H1 (cell line): ENCODE results near the gene MANF. TPM values are rescaled to one million over a fixed set of nuclear protein-coding genes. Genes with fewer than 3 reads are reported as not detected.

Experiments
- CBX5 ChIP-seq: fragments of 300-800, 300-1000 bp; sonication (generic); IDR thresholded peaks from 2 replicates; pipeline ENCODE4 v1.7.1; 2016; ENCODE audit warnings: antibody characterized with exemption, low read length, low read depth
- CEBPB ChIP-seq: IDR thresholded peaks from 2 replicates; pipeline ENCODE4 v1.6.1; 2012; ENCODE audit warnings: low read depth, low read length
- EZH2 ChIP-seq: fragments of 200-600 bp; sonication (generic); IDR thresholded peaks from 2 replicates; pipeline ENCODE4 v1.7.1; 2012; ENCODE audit warnings: low read depth, mild to moderate bottlenecking, moderate library complexity, low read length, inconsistent platforms; ENCODE audit not compliant: severe bottlenecking
- JUN ChIP-seq: IDR thresholded peaks from 2 replicates; pipeline ENCODE4 v1.6.1; 2011; ENCODE audit warnings: low read depth, mild to moderate bottlenecking, improper control_type of control experiment, low read length
- KDM4A ChIP-seq: IDR thresholded peaks from one replicate; pipeline ENCODE4 v1.7.1; 2012; ENCODE audit warnings: low read depth, mild to moderate bottlenecking, moderate library complexity, low read length, inconsistent platforms; ENCODE audit not compliant: severe bottlenecking
- SAP30 ChIP-seq: fragments of 300-600 bp; sonication (generic); IDR thresholded peaks from 2 replicates; pipeline ENCODE4 v1.7.1; 2012; ENCODE audit warnings: low read length, moderate library complexity, mild to moderate bottlenecking, inconsistent platforms; ENCODE audit not compliant: insufficient read depth, insufficient replicate concordance
- SRF ChIP-seq: IDR thresholded peaks from 2 replicates; pipeline ENCODE4 v1.6.1; 2011; ENCODE audit warnings: mild to moderate bottlenecking, low read depth, low read length, moderate library complexity
- TBP ChIP-seq: IDR thresholded peaks from 2 replicates; pipeline ENCODE4 v1.6.1; 2011; ENCODE audit warnings: low read depth, low read length, improper control_type of control experiment
- polyA plus RNA-seq, 7 experiments: library from polyadenylated mRNA; depleted of rRNA in 3 of 7; stranded (reverse) in 5 of 7; unstranded in 2 of 7; fragments of >200 nt in 5 of 7; fragments of 200-250 nt in 2 of 7; gene quantifications; 1 replicate in 5 of 7; 2 replicates in 1 of 7; 4 replicates in 1 of 7; pipeline versions ENCODE4 v1.2.1 to v1.2.3, GENCODE V29; 2011 to 2013; ENCODE audit warnings: missing spikeins in 2 of 7, mixed read lengths in 2 of 7
- total RNA-seq: library from RNA; stranded (reverse); fragmentation: NEBNext Ultra II Directional; extraction: Animal tissue kit (Norgen Biotek cat#: 25700); gene quantifications from 2 replicates; pipeline ENCODE4 v1.2.1, GENCODE V29; 2021
- TF ChIP-seq, protein P1 (sequence below): fragments of 300-600 bp; sonication (generic); IDR thresholded peaks from 2 replicates; pipeline ENCODE4 v1.7.1; 2012; ENCODE audit warnings: low read length, moderate library complexity, mild to moderate bottlenecking, inconsistent platforms; ENCODE audit not compliant: insufficient replicate concordance
- TF ChIP-seq, protein P2 (sequence below): IDR thresholded peaks from 2 replicates; pipeline ENCODE4 v1.6.1; 2012; ENCODE audit warnings: inconsistent platforms

The MANF gene
- total and polyA plus RNA-seq, 2 of the 8 experiments (the other 6 are each of a cell fraction or from before 2014, with no cell fraction given) = 37.5 to 159 TPM

DNA sequence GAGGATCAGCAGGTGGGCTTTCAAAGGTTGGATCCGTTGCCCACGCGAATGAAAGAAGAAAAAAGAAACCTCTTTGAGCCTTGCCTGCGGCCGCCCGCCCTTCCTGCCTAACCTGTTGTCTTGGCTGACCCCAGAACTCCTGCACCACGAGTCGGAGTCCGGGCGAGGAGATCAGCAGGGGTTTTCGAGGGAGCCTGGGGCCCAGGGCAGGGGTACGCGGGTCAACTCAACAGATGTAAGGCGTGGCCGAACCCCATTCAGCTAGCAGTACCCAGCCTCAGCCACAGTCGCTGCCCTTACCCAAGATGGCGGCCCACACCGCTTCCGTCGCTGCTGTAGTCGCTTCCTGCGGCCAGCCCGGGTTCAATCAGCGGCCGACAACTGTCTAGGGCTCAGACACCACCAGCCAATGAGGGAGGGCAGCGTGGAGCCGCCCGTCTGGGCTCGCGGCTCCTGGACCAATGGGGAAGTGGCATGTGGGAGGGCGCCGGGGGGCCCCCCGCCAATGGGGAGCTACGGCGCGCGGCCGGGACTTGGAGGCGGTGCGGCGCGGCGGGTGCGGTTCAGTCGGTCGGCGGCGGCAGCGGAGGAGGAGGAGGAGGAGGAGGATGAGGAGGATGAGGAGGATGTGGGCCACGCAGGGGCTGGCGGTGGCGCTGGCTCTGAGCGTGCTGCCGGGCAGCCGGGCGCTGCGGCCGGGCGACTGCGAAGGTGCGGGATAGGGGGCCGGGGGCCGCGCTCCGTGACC lies at the start of gene MANF (continued):
- TF ChIP-seq, protein P1, sequence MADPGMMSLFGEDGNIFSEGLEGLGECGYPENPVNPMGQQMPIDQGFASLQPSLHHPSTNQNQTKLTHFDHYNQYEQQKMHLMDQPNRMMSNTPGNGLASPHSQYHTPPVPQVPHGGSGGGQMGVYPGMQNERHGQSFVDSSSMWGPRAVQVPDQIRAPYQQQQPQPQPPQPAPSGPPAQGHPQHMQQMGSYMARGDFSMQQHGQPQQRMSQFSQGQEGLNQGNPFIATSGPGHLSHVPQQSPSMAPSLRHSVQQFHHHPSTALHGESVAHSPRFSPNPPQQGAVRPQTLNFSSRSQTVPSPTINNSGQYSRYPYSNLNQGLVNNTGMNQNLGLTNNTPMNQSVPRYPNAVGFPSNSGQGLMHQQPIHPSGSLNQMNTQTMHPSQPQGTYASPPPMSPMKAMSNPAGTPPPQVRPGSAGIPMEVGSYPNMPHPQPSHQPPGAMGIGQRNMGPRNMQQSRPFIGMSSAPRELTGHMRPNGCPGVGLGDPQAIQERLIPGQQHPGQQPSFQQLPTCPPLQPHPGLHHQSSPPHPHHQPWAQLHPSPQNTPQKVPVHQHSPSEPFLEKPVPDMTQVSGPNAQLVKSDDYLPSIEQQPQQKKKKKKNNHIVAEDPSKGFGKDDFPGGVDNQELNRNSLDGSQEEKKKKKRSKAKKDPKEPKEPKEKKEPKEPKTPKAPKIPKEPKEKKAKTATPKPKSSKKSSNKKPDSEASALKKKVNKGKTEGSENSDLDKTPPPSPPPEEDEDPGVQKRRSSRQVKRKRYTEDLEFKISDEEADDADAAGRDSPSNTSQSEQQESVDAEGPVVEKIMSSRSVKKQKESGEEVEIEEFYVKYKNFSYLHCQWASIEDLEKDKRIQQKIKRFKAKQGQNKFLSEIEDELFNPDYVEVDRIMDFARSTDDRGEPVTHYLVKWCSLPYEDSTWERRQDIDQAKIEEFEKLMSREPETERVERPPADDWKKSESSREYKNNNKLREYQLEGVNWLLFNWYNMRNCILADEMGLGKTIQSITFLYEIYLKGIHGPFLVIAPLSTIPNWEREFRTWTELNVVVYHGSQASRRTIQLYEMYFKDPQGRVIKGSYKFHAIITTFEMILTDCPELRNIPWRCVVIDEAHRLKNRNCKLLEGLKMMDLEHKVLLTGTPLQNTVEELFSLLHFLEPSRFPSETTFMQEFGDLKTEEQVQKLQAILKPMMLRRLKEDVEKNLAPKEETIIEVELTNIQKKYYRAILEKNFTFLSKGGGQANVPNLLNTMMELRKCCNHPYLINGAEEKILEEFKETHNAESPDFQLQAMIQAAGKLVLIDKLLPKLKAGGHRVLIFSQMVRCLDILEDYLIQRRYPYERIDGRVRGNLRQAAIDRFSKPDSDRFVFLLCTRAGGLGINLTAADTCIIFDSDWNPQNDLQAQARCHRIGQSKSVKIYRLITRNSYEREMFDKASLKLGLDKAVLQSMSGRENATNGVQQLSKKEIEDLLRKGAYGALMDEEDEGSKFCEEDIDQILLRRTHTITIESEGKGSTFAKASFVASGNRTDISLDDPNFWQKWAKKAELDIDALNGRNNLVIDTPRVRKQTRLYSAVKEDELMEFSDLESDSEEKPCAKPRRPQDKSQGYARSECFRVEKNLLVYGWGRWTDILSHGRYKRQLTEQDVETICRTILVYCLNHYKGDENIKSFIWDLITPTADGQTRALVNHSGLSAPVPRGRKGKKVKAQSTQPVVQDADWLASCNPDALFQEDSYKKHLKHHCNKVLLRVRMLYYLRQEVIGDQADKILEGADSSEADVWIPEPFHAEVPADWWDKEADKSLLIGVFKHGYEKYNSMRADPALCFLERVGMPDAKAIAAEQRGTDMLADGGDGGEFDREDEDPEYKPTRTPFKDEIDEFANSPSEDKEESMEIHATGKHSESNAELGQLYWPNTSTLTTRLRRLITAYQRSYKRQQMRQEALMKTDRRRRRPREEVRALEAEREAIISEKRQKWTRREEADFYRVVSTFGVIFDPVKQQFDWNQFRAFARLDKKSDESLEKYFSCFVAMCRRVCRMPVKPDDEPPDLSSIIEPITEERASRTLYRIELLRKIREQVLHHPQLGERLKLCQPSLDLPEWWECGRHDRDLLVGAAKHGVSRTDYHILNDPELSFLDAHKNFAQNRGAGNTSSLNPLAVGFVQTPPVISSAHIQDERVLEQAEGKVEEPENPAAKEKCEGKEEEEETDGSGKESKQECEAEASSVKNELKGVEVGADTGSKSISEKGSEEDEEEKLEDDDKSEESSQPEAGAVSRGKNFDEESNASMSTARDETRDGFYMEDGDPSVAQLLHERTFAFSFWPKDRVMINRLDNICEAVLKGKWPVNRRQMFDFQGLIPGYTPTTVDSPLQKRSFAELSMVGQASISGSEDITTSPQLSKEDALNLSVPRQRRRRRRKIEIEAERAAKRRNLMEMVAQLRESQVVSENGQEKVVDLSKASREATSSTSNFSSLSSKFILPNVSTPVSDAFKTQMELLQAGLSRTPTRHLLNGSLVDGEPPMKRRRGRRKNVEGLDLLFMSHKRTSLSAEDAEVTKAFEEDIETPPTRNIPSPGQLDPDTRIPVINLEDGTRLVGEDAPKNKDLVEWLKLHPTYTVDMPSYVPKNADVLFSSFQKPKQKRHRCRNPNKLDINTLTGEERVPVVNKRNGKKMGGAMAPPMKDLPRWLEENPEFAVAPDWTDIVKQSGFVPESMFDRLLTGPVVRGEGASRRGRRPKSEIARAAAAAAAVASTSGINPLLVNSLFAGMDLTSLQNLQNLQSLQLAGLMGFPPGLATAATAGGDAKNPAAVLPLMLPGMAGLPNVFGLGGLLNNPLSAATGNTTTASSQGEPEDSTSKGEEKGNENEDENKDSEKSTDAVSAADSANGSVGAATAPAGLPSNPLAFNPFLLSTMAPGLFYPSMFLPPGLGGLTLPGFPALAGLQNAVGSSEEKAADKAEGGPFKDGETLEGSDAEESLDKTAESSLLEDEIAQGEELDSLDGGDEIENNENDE = no peak
- TF ChIP-seq KDM4A = no peak
- TF ChIP-seq SAP30 = peak; percentile 50
- TF ChIP-seq JUN = no peak
- no peak for TF ChIP-seq EZH2
- TF ChIP-seq, protein P2, sequence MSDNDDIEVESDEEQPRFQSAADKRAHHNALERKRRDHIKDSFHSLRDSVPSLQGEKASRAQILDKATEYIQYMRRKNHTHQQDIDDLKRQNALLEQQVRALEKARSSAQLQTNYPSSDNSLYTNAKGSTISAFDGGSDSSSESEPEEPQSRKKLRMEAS = peak; percentile 77
- TF ChIP-seq TBP = peak; percentile 94
- TF ChIP-seq SRF = no peak
- no peak for TF ChIP-seq CBX5
- no peak for TF ChIP-seq CEBPB
